Esophagus (tissue), 2 donors: ENCODE measurements around the gene CCM2. TPM values are rescaled to one million over a fixed set of nuclear protein-coding genes. Genes with fewer than 3 reads are reported as not detected.

Source experiments
- H3K27ac ChIP-seq, 2 donors: one replicate each; pipeline ENCODE4 v1.5.1; 2013; ENCODE audit warnings: low read depth in 2 of 2, mild to moderate bottlenecking in 2 of 2, inconsistent platforms in 1 of 2, low read length in 1 of 2, moderate library complexity in 1 of 2
- H3K27me3 ChIP-seq, 2 donors: one replicate each; pipeline ENCODE4 v1.6.1; 2013; ENCODE audit warnings: low read length in 2 of 2, control low read depth in 1 of 2, mild to moderate bottlenecking in 1 of 2; ENCODE audit not compliant: insufficient read depth in 2 of 2, control insufficient read depth in 1 of 2
- H3K36me3 ChIP-seq, 2 donors: one replicate each; pipeline ENCODE4 v1.6.1; 2013; ENCODE audit warnings: low read length in 1 of 2; ENCODE audit not compliant: control insufficient read depth in 2 of 2, insufficient read depth in 2 of 2
- H3K4me1 ChIP-seq, 2 donors: one replicate each; pipeline ENCODE4 v1.6.1; 2013; ENCODE audit warnings: low read length in 1 of 2; ENCODE audit not compliant: control insufficient read depth in 2 of 2, insufficient read depth in 2 of 2
- H3K4me3 ChIP-seq, 2 donors: one replicate each; pipeline ENCODE4 v1.5.1; 2013; ENCODE audit warnings: low read length in 2 of 2, mild to moderate bottlenecking in 2 of 2, low read depth in 1 of 2, moderate library complexity in 1 of 2
- H3K9me3 ChIP-seq, 2 donors: one replicate each; pipeline ENCODE4 v1.6.1; 2013; ENCODE audit warnings: mild to moderate bottlenecking in 2 of 2, low read depth in 1 of 2, low read length in 1 of 2, moderate library complexity in 1 of 2; ENCODE audit not compliant: control insufficient read depth in 2 of 2, insufficient read depth in 1 of 2
- WGBS, 2 donors: extraction: QIAGEN DNeasy Blood & Tissue Kit; methylation state at CpG; one replicate each; pipeline ENCODE4 v1.1.7; 2013; 5-methylcytosine and 5-hydroxymethylcytosine counted together
- polyA plus RNA-seq, 2 donors: library from polyadenylated mRNA; stranded (reverse); fragments of 200-250 nt; gene quantifications; one replicate each; pipeline ENCODE4 v1.2.3, GENCODE V29; 2013
- donor health status: healthy with polysubstance abuse.
- donor health status: Bipolar disorder and iron deficiency.

CCM2 gene
- polyA plus RNA-seq, 2 donors, result 20.2 to 24.0 TPM

- Histone ChIP-seq H3K9me3 (no peaks in the 10 kb centered on the region), H3K36me3 (peaks cover 0 to 7% of the 10 kb centered on the region in 2 donors), H3K4me3 (no peak overlapping the region), H3K4me1 (peaks cover 0 to 3% of the 10 kb centered on the region in 2 donors), H3K27me3 (no peaks in the 10 kb centered on the region), H3K27ac (no peak overlapping the region)
- 91 to 94% methylated on average over 5 of the region's 5 CpGs for WGBS, 2 donors
Measured at GRCh38 chr7:45057878-45058277, 57.9 kb downstream of the CCM2 start.

GRCh38 chr7:45060295-45060694 is 60.3 kb downstream of the CCM2 start:
- H3K27ac ChIP-seq, result no peak overlapping the region
- no peaks in the 10 kb centered on the region for H3K27me3 ChIP-seq
- H3K4me1 ChIP-seq, result no peaks in the 10 kb centered on the region
- peaks cover 3 to 22% of the 10 kb centered on the region in 2 donors for H3K36me3 ChIP-seq
- 91 to 94% methylated on average over 3 of the region's 3 CpGs for WGBS, 2 donors
- no peak overlapping the region for H3K4me3 ChIP-seq
- no peaks in the 10 kb centered on the region for H3K9me3 ChIP-seq

GRCh38 chr7:45061352-45061751 is 61.4 kb downstream of the CCM2 start:
- Histone ChIP-seq H3K36me3 (peaks cover 7 to 28% of the 10 kb centered on the region in 2 donors), H3K9me3 (no peaks in the 10 kb centered on the region), H3K4me3 (no peak overlapping the region), H3K27ac (no peak overlapping the region), H3K4me1 (no peaks in the 10 kb centered on the region), H3K27me3 (no peaks in the 10 kb centered on the region)
- 97 to 98% methylated on average over 2 of the region's 2 CpGs for WGBS, 2 donors

GRCh38 chr7:45061806-45062425 is 61.9 kb downstream of the CCM2 start:
- no peak overlapping the region for H3K4me3 ChIP-seq
- no peak overlapping the region for H3K27ac ChIP-seq
- WGBS, 2 donors, result 91 to 93% methylated on average over 1 of the region's 1 CpG
- no peaks in the 10 kb centered on the region for H3K27me3 ChIP-seq
- H3K9me3 ChIP-seq, result no peaks in the 10 kb centered on the region
- H3K36me3 ChIP-seq, result peaks cover 7 to 30% of the 10 kb centered on the region in 2 donors
- no peaks in the 10 kb centered on the region for H3K4me1 ChIP-seq

GRCh38 chr7:45064047-45064725 is 64.2 kb downstream of the CCM2 start:
- no peak overlapping the region for H3K27ac ChIP-seq
- peaks cover 7 to 42% of the 10 kb centered on the region in 2 donors for H3K36me3 ChIP-seq
- no peaks in the 10 kb centered on the region for H3K27me3 ChIP-seq
- no peak overlapping the region for H3K4me3 ChIP-seq
- H3K4me1 ChIP-seq, result peaks cover 0 to 8% of the 10 kb centered on the region in 2 donors
- WGBS, 2 donors, result 89 to 94% methylated on average over 16 of the region's 16 CpGs
- H3K9me3 ChIP-seq, result no peaks in the 10 kb centered on the region

- Histone ChIP-seq H3K9me3 (no peaks in the 10 kb centered on the region), H3K4me3 (no peak overlapping the region), H3K36me3 (peaks cover 7 to 52% of the 10 kb centered on the region in 2 donors), H3K27me3 (no peaks in the 10 kb centered on the region), H3K4me1 (peaks cover 0 to 8% of the 10 kb centered on the region in 2 donors), H3K27ac (no peak overlapping the region)
- 82 to 94% methylated on average over 12 of the region's 12 CpGs for WGBS, 2 donors
Measured at GRCh38 chr7:45065031-45065995, 65.3 kb downstream of the CCM2 start.

- Histone ChIP-seq H3K27me3 (no peaks in the 10 kb centered on the region), H3K36me3 (peaks cover 7 to 53% of the 10 kb centered on the region in 2 donors), H3K4me3 (no peak overlapping the region), H3K4me1 (peaks cover 0 to 8% of the 10 kb centered on the region in 2 donors), H3K27ac (no peak overlapping the region), H3K9me3 (no peaks in the 10 kb centered on the region)
- 86 to 90% methylated on average over 7 of the region's 7 CpGs for WGBS, 2 donors
Measured at GRCh38 chr7:45066409-45066808, 66.4 kb downstream of the CCM2 start.

- Histone ChIP-seq H3K27me3 (no peaks in the 10 kb centered on the region), H3K9me3 (no peaks in the 10 kb centered on the region), H3K4me1 (peaks cover 0 to 8% of the 10 kb centered on the region in 2 donors), H3K27ac (no peak overlapping the region), H3K36me3 (peaks cover 7 to 52% of the 10 kb centered on the region in 2 donors), H3K4me3 (no peak overlapping the region)
- 98 to 99% methylated on average over 3 of the region's 3 CpGs for WGBS, 2 donors
Measured at GRCh38 chr7:45067582-45067981, 67.6 kb downstream of the CCM2 start.

- 86 to 87% methylated on average over 15 of the region's 15 CpGs for WGBS, 2 donors
- H3K4me1 ChIP-seq, result peaks cover 0 to 15% of the 10 kb centered on the region in 2 donors
- H3K27me3 ChIP-seq, result no peaks in the 10 kb centered on the region
- H3K9me3 ChIP-seq, result no peaks in the 10 kb centered on the region
- peaks cover 7 to 60% of the 10 kb centered on the region in 2 donors for H3K36me3 ChIP-seq
- H3K4me3 ChIP-seq, result no peak overlapping the region
- no peak overlapping the region for H3K27ac ChIP-seq
Measured at GRCh38 chr7:45068236-45069023, 68.4 kb downstream of the CCM2 start.
